ENCODE data around the gene ZBTB3.

- no peak for TF ChIP-seq EZH2 (IDR thresholded peaks at IDR 0.05; ENCODE audit: low read depth)
- TF ChIP-seq, protein P1, sequence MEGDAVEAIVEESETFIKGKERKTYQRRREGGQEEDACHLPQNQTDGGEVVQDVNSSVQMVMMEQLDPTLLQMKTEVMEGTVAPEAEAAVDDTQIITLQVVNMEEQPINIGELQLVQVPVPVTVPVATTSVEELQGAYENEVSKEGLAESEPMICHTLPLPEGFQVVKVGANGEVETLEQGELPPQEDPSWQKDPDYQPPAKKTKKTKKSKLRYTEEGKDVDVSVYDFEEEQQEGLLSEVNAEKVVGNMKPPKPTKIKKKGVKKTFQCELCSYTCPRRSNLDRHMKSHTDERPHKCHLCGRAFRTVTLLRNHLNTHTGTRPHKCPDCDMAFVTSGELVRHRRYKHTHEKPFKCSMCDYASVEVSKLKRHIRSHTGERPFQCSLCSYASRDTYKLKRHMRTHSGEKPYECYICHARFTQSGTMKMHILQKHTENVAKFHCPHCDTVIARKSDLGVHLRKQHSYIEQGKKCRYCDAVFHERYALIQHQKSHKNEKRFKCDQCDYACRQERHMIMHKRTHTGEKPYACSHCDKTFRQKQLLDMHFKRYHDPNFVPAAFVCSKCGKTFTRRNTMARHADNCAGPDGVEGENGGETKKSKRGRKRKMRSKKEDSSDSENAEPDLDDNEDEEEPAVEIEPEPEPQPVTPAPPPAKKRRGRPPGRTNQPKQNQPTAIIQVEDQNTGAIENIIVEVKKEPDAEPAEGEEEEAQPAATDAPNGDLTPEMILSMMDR (conservative IDR thresholded peaks at IDR 0.05): no peak
These were observed 37.8 kb downstream of the ZBTB3 start for GRCh38 chr11:62716206-62716605.
